HG03108 (cell line): Measurements from ENCODE around the gene HTR1B.

ENCODE experiments used
- ATAC-seq: cut with Tn5 transposase; IDR thresholded peaks from one replicate; pipeline ENCODE4 v1.9.1; 2021; ENCODE audit warnings: moderate library complexity; ENCODE audit not compliant: unreplicated experiment

HTR1B gene

DNA sequence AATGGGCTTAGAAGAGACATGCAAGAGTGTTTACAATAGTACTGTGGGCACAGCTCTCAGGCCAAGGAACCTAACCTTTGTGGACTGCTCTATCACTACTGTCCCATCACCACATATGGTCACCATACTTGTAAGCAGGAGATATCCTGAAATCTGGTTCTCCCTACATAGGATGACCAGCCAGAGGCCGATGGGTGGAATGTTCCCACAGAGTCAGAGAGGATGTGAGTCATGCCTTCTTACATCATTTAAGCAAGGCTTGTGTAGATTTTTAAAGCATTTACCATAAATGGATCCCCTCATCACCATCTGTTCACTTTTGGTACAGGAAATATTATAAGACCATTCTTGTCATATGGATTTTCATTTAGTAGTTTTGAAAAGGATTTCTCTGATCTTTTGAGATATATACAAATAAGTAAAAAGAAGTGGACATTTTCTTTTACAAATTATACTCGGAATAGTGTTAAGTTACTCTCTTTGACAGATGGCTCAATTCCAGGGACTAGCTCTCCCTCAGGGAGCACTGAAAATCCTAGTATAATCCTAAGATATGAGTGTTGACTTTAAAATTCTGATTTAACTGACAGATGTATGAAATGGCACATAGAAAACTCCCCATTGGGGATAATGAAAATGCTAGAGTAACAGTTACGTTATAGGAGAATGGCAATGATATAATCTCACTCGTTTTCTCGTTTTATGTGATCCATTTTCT lies 6.6 kb downstream of the HTR1B start:
- no peak for ATAC-seq

DNA sequence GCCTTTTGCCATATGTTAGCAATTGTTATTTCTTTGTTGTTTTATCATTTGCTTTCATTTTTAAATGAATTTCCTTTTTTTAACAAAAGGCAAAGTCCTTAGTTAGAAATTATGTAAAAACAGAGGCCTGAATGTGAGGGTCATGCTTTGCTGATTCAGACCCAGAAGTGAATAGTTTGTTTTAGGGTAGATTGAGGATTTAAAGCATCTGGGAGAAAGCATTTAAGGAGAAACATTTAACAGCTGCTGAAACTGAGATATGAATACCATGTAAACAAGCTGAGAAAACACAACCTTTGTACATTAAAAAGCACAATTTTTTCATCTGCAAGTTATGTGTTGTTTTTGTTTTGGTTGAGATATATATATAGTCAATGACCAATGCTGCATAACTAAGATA lies 8.0 kb downstream of the HTR1B start:
- ATAC-seq, result no peak

DNA sequence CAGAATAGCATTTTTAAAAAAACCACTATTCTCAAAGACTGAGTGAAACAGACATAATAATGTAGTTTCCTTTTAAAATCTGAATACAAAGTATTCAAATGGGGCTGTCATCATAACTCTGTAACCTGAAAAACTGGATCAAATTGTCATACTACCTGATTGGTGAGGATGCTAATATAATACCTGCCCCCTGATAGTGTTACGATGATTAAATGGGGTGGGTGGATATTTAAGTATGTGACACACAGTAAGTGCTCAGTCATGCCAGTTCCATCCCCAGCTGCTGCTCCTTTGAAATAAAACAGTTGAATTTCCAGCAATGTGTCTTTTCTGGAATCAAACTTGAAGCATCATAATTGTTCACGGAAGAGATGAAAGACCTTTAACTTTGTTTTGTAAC lies 8.9 kb downstream of the HTR1B start:
- ATAC-seq, result no peak

DNA sequence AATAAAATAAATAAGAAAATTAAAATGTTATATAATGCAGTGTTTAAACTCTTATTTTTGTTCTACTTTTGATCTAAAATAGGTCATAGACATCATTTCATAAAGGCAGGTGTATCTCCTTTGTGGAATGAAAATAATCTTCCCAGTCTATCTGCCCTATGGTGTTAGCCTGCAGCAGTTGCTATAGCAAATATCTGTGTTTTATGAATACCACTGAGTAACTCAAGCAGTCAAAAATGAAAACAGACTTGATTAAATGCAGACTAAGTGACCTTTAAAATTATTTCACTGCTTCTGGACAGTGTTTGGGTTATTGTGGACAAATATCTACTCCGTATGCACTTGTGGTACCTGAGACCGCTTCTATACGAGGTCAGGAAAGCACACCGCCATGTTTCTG lies 11.8 kb downstream of the HTR1B start:
- ATAC-seq, result no peak

DNA sequence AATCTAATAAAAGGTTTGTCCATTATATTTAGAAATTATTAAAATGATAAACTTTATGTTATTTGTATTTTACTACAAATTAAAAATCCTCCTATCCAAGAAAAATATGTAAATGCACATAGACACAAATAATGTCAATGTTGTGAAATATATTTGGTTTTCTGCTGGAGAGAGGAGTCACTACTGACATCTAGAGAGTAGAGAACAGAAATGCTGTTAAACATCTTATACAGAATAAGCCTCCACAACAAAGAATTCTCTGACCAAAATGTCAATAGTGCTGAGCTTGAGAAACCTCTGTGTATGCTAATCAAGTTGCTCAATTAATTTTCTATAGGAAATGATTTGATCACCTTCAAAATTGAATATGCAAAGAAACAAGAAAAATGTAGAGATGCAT lies 12.4 kb downstream of the HTR1B start:
- ATAC-seq, result no peak

DNA sequence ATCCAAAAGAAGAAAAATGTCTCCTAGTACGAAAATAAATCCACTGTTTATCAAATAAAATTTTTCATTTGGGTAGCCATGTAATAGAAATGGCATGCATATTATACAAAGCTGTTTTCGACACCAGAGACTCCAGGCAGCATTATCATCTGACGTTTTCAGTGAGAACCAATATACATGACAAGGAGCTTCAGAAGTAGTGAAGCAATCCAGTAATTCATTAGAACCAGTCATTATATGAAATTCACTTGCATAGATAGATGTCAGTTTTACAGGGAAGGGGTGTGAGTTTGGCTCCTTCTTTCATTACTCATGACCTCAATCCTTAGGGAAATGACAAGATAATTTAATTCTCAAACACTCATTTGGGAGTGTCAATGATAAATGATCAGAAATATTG lies 14.7 kb downstream of the HTR1B start:
- no peak for ATAC-seq

DNA sequence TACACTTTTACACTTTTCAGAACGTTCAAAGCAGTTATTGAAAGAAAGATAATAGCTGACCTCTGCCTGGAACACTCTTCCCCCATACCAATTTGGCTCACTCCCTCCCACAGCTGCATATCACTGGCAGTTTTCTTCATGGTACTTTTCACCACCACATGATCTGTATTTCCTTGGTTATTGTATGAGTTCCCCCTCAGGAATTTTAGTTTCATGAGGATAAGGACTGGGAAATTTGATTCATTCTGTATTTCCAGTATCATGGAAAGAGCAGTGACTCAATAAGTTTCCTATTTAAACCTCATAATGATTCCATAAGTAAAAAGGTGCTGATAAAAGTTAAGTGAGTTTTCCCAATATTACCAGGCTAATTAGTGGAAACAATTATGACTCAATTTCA lies 16.0 kb downstream of the HTR1B start:
- ATAC-seq, result no peak

DNA sequence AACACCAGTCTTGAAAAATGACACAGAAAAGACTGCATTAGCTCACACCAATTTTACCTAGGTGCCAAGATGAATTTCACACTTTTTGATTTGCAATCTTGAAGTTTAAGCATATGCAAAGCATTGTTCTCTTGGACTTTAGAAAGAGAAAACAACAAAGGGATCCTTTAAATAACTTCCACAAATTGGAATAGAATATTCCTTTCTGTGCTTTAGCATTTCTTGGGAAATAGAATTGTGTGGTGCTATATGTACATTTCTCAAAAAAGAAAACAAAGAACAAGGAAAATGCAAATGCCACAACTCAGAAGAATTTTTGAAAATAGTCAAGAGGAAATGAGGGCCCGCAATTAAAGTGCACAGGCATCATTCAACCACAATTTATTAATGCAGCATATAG lies 17.0 kb downstream of the HTR1B start:
- no peak for ATAC-seq

DNA sequence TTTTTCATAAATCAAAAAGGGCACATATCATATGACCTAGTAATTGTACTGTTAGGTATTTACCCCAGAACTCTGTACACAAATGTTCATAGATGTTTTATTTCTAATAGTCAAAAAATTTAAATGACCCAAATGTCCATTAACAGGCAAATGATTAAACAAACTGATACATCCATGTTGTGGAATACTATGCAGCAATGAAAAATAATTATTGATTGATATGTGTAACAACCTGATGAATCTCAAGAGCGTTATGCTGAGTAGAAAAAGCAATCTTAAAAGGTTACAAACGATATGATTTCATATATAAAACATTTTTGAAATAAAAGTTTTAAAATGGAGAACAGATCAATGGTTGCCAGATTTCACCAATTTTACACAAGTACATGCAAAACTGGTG lies 18.1 kb downstream of the HTR1B start:
- no peak for ATAC-seq

DNA sequence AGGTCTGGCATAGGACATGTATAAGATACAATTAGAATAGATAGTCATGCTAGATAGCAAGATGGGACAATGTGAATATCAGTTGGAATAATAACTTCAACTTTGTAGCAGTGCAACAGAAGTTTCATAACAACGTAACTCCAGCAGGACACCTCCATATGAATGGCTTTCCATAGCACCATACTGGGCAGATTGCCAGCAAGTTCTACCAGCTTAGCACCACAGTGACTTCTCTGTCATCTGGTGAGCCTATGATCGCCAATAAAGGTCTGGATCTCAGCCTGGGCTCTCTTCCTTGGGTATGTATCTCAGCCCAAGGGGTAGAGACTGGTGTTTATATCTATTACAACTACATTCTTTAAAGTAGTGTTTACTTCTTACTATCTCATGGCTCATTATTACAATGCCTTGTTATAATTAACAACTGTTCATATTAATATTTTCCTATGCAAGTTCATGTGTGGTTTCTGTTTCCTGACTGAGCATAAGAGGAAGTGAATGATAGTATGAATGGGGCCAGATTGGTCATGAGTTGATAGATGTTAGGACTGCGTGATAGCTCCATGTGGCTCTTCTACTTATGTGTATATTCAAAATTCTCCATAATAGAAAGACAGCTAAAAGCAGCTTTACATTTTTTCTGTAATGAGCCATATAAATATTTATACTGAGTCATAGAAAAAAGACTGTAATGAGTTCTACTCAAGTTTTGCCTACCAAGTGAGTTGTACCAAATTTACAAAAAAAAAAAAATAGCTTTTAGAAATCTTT lies 22.9 kb downstream of the HTR1B start:
- ATAC-seq, result no peak

DNA sequence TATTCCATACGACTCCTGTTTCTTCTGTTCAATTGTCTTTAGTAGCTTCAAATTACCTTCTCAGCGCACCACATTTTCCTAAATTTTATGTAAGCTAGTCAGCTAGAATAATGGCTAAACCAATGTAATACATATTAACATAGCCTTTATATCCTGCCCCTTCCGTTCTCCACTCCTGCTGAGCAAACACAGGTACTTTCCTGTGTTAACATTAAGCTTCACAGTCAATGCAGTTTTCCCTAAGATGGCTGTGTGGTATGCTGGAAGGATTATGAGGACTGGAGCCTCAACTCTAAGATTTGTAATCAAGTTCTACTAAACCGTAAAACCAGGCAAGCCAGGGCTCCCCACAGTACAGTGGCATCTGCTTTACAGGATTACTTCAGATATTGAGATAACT lies 29.4 kb downstream of the HTR1B start:
- no peak for ATAC-seq

DNA sequence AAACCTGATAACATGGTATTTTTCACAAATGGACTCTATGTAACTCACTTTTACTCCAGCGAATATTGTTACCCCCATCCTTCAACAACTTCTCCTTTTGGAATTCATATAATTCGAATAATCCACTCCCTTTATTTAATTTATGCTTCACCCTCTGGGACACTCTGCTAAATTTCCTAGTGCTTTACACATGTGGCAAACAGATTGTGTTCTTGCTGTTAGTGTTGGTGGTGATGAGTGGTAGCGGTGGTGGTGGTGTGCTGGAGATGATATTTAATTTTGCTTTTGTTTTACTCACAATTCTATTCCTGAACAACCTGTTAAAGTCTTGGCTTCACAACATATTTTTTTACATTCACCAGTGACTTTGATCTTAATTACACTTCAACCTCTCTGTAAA lies 32.8 kb downstream of the HTR1B start:
- no peak for ATAC-seq

DNA sequence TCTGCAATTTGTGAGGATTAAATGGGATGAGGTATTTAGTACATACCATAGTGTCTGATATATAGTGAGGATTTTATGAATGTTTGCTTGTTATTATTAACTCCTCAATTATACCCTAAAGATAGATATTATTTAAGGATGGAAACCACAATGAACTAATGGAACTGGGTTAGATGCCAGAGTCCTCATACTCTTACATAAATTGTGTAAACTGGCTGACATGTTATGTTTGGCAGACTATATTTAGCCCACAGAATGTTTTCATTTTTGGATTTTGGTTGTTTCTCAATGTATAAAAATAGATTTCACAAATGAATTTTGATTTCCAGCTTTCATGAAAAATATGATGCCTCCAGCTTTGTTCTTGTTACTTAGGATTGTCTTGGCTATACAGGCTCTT lies 37.6 kb downstream of the HTR1B start:
- no peak for ATAC-seq

DNA sequence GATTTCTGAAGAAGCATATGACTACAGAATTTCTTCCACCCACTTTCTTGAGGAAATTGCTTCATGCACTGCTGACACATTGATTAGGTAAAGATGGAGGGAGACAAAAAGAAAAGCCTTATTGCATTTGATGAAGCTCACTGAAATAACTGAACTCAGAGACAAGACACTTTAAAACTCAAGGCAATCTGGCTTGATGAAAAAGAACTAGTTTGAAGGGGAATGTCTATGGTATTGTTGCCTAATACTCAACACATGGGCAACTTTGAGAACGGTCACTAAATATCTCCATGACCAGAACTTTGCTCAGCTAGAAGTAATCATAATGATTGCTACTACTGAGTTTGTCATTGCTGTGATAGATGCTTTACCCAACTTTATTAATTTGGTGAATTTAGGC lies 38.1 kb downstream of the HTR1B start:
- ATAC-seq, result no peak

DNA sequence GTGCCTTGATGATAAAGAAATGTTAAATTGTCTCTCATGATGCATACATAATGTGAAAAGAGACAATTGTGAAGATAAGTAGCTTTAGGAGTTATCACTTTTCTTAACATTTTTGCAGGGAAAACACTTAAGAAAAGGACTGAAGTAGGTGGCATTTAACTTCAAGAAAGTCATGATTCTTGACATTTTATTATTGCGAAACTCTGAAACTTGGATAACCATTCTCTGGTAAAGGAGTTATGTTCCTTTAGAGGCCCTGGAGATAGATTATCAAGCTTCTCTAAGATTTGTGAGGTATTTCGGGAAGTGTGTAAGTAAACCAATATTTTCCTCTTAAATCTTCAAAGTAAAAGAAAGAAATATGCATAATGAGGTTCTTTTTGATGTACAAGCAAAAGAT lies 38.5 kb downstream of the HTR1B start:
- no peak for ATAC-seq

DNA sequence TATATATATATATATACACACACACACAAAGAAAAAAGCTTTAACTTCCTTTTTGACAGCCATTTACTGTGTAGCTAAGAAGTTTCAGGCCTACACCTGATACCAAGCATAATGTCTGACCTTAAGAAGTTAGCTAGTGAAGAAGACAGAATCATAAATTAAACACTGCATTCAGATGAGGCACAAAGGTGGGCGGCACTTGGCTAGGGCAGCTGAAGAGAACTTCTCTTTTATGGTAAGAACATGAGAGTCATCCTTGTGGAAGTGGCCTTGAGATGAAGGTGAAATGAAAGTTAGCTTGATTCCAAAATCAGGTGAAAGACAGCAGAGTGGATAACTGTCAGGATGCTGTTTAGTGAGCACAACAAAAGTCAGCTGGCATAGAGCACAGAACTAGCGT lies 46.5 kb downstream of the HTR1B start:
- ATAC-seq, result no peak

DNA sequence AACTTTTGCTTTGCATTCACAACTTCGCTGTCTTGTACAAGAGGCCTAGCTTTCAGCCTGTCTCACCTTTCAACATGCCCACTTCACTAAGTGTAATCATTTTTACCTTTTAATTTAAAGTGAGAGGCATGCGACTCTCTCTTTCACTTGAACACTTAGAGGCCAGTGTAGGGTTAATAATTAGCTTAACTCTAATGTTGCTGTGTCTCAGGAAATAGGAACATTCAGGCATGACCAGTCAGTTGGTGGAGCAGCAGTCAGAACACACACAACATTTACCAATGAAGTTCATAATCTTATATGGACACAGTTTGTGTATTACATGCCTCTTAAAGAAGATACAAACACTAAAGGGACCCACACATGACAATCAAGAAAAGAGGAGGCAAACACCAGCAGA lies 47.6 kb downstream of the HTR1B start:
- no peak for ATAC-seq
